Measurements from ENCODE around the gene PPP1R9B.

The PPP1R9B gene

DNA sequence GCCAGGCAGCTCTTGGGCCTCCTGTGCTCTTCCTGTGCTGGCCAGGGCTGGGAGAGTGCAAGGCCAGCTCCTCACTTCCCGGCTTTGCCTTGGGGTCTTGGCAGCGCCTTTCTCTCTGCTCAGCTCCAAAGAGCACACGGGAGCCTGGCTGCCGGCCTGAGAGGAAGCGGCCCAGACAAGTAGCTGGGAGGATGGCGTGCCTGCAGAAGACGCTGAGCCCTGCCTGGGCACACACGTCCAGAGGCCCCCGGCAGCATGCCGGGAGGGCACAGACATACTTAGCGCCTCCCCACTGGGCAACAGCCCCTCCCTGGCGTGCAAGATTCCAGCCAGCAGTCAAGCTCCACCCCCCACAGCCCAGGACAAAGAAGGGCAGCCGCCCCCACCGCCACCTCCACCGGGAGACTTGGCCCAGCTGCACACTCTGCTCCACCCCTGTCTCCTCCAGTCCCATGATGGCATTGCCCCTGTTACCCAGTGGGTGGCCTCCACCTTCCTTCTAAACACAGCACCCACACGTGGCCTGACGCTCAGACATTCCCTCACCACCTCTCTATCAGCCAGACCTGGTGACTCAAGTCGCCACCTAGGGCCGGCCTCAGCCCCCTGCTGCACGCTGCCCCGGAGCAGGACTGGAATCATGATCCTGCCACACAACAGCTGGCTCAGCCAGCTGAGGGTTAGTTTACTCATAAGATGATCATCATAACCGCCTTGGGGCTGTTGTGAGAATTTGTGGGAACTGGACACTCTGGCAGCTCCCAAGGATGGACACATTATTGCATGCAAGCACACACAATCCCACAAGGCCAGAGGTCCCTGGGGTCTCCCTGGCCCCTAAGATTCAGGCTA is 27.7 kb upstream of the PPP1R9B start:
- peak; percentile 85 for TF ChIP-seq CTCF (IDR thresholded peaks at IDR 0.05; ENCODE audit: poor library complexity, severe bottlenecking)
- Histone ChIP-seq H3K4me3 (ENCODE audit: severe bottlenecking) (no peak overlapping the region), H3K36me3 (ENCODE audit: low read depth) (no peaks in the 10 kb centered on the region), H3K27me3 (ENCODE audit: insufficient read depth, poor library complexity, severe bottlenecking) (no peaks in the 10 kb centered on the region), H3K27ac (ENCODE audit: poor library complexity, severe bottlenecking) (peak overlapping the region; percentile 75), H3K9me3 (ENCODE audit: severe bottlenecking) (no peaks in the 10 kb centered on the region), H3K4me1 (ENCODE audit: insufficient read depth, poor library complexity, severe bottlenecking) (peaks cover 15% of the 10 kb centered on the region)
- ATAC-seq (ENCODE audit: low read depth) = peak; percentile 94
- peak; percentile 93 for DNase-seq (ENCODE audit: low spot score)

DNA sequence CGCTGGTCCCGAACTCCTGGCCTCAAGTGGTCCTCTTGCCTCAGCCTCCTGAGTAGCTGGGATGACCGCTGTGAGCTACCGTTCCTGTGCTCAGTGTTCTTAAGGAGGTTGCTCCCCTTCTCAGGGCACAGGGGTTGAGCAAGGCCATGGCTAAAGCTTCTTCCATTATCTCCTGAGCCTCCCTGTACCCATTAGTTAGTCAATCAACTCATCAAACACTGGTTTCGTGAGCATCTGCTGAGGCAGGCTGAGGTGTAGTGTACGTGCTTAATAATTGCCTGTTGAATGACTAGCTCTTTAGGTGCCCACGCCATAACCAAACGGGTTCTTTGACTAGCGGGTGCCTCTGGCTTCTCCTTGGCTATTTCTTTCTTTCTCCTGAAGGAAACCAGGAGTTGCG is 27.0 kb upstream of the PPP1R9B start:
- Histone ChIP-seq H3K27me3 (ENCODE audit: insufficient read depth, poor library complexity, severe bottlenecking) (no peaks in the 10 kb centered on the region), H3K9me3 (ENCODE audit: severe bottlenecking) (no peaks in the 10 kb centered on the region), H3K27ac (ENCODE audit: poor library complexity, severe bottlenecking) (peak overlapping the region; percentile 75), H3K36me3 (ENCODE audit: low read depth) (no peaks in the 10 kb centered on the region), H3K4me3 (ENCODE audit: severe bottlenecking) (no peak overlapping the region), H3K4me1 (ENCODE audit: insufficient read depth, poor library complexity, severe bottlenecking) (peaks cover 15% of the 10 kb centered on the region)
- TF ChIP-seq CTCF (IDR thresholded peaks at IDR 0.05; ENCODE audit: poor library complexity, severe bottlenecking) = no peak
- no peak for ATAC-seq (ENCODE audit: low read depth)
- no peak for DNase-seq (ENCODE audit: low spot score)

DNA sequence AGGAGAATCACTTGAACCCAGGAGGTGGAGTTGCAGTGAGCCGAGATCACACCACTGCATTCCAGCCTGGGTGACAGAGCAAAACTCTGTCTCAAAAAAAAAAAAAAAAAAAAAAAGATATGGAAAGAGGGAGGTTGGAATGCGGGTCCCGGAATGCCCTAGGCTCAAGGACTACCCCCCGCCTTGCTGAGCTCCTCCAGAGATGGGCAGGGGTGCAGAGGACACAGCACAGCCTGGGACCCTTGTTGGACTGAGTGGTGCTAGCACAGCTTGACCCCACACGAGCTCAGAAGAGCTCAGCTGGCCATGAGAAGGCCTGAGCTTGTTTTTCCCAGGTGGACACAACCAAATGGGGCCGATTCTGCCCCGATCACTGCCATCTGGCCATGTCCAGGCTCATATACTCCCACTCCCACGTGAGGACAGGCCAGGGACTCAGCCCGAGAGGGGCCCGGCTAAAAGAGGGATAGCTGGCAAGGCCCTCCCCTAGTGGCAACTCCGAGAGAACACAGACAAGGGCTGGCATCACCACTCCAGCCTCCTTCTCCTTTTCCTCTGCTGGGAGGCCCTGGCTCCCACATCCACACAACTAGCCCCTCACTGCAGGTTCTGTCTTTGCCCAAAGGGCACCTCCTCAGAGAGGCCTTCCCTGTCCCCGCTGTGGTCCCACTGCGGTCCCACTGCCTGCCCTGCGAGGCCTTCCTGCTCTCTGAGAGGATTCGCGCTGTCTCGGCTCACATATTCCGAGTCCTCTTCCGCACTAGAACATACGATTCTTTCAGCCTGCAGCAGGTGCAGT is 26.3 kb upstream of the PPP1R9B start:
- Histone ChIP-seq H3K4me1 (ENCODE audit: insufficient read depth, poor library complexity, severe bottlenecking) (peaks cover 15% of the 10 kb centered on the region), H3K9me3 (ENCODE audit: severe bottlenecking) (no peaks in the 10 kb centered on the region), H3K4me3 (ENCODE audit: severe bottlenecking) (no peak overlapping the region), H3K36me3 (ENCODE audit: low read depth) (no peaks in the 10 kb centered on the region), H3K27ac (ENCODE audit: poor library complexity, severe bottlenecking) (peak overlapping the region; percentile 75), H3K27me3 (ENCODE audit: insufficient read depth, poor library complexity, severe bottlenecking) (no peaks in the 10 kb centered on the region)
- ATAC-seq (ENCODE audit: low read depth) (no peak), DNase-seq (ENCODE audit: low spot score) (no peak)
- TF ChIP-seq CTCF (IDR thresholded peaks at IDR 0.05; ENCODE audit: poor library complexity, severe bottlenecking) = no peak

DNA sequence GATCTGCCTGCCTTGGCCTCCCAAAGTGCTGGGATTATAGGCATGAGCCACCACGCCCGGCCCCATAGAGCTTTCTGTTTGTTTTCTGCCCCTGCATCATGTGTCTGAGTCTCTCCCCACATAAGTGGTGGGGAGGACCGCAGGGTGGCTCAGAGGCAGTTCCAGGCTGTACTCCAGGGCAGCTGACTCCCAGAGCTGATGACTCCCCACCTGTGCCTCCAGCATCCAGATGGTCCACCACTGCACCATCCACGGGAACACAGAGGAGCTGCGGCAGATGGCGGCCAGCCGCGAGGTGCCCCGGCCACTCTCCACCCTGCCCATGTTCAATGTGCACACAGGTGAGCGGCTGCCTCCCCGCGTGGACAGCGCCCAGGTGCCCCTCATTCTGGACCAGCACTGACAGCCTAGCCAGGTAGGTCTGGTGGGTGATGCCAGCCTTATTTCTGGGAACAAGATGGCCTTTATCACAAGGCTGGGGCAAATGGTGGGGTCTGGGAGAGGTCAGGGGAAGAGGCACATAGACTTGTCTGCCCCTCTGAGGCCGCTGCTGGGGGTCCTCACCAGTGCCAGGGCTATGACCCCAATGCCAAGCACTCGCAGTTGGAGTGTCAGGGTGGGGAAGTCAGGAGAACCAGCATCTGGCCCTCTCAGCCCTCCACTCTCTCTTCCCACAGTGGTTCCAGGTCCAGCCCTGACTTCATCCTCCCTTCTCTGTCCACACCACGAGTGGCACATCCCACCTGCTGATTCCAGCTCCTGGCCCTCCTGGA is 24.7 kb upstream of the PPP1R9B start:
- H3K4me1 ChIP-seq (ENCODE audit: insufficient read depth, poor library complexity, severe bottlenecking) = peaks cover 15% of the 10 kb centered on the region
- TF ChIP-seq CTCF (IDR thresholded peaks at IDR 0.05; ENCODE audit: poor library complexity, severe bottlenecking) = no peak
- no peaks in the 10 kb centered on the region for H3K27me3 ChIP-seq (ENCODE audit: insufficient read depth, poor library complexity, severe bottlenecking)
- no peak for DNase-seq (ENCODE audit: low spot score)
- H3K27ac ChIP-seq (ENCODE audit: poor library complexity, severe bottlenecking) = no peak overlapping the region
- H3K4me3 ChIP-seq (ENCODE audit: severe bottlenecking) = no peak overlapping the region
- H3K36me3 ChIP-seq (ENCODE audit: low read depth) = no peaks in the 10 kb centered on the region
- no peak for ATAC-seq (ENCODE audit: low read depth)
- H3K9me3 ChIP-seq (ENCODE audit: severe bottlenecking) = no peaks in the 10 kb centered on the region

Measured in RWPE2 (cell line).